Keratinocyte (primary cell): ENCODE measurements around the gene ERI3. TPM values are rescaled to one million over a fixed set of nuclear protein-coding genes. Genes with fewer than 3 reads are reported as not detected.

Experiments used
- DNase-seq: peaks from one replicate; pipeline ENCODE4 v3.0.0-alpha.2; 2011; ENCODE audit warnings: low read depth, missing footprints, low spot score
- FAIRE-seq: peaks from 2 replicates; lab custom pipeline; 2011; peaks lifted over from hg19 to GRCh38; lab: Jason Lieb, UNC
- H2AFZ ChIP-seq: 2 replicates; pipeline ENCODE4 v1.6.0; 2012; ENCODE audit warnings: low read length, control low read depth, inconsistent platforms; ENCODE audit not compliant: control insufficient read depth
- H3K27ac ChIP-seq: 2 replicates; pipeline ENCODE4 v1.5.1; 2011; ENCODE audit warnings: low read length; ENCODE audit not compliant: control insufficient read depth, insufficient read depth
- H3K27me3 ChIP-seq: 3 replicates; pipeline ENCODE4 v1.6.0; 2011; ENCODE audit warnings: low read length; ENCODE audit not compliant: control insufficient read depth, insufficient read depth; ENCODE audit errors: extremely low read depth
- H3K36me3 ChIP-seq, 2 experiments: 2 replicates in 1 of 2; 3 replicates in 1 of 2; pipeline ENCODE4 v1.5.1; 2011; ENCODE audit warnings: low read length in 2 of 2, mild to moderate bottlenecking in 1 of 2; ENCODE audit not compliant: control insufficient read depth in 2 of 2, insufficient read depth in 2 of 2; ENCODE audit errors: extremely low read depth in 1 of 2
- H3K4me1 ChIP-seq: 3 replicates; pipeline ENCODE4 v1.5.1; 2011; ENCODE audit warnings: low read length; ENCODE audit not compliant: control insufficient read depth, insufficient read depth; ENCODE audit errors: extremely low read depth
- H3K4me2 ChIP-seq: 3 replicates; pipeline ENCODE4 v1.6.0; 2011; ENCODE audit warnings: low read depth, low read length; ENCODE audit not compliant: control insufficient read depth, insufficient read depth; ENCODE audit errors: extremely low read depth
- H3K4me3 ChIP-seq, 3 experiments: fragments of 200-600 bp in 1 of 3; sonication (generic) in 1 of 3; 2 replicates in 2 of 3; 3 replicates in 1 of 3; pipeline ENCODE4 v1.5.1; 2011 to 2016; ENCODE audit warnings: low read length in 3 of 3, mild to moderate bottlenecking in 3 of 3, control low read depth in 2 of 3, inconsistent platforms in 1 of 3, low read depth in 1 of 3, mixed read lengths in 1 of 3, mixed run types in 1 of 3, moderate library complexity in 1 of 3; ENCODE audit not compliant: control insufficient read depth in 2 of 3, insufficient read depth in 2 of 3; ENCODE audit errors: extremely low read depth in 1 of 3
- H3K79me2 ChIP-seq: 2 replicates; pipeline ENCODE4 v1.6.0; 2012; ENCODE audit warnings: low read length; ENCODE audit not compliant: control insufficient read depth, insufficient read depth
- H3K9ac ChIP-seq: 3 replicates; pipeline ENCODE4 v1.6.0; 2011; ENCODE audit warnings: low read length; ENCODE audit not compliant: control insufficient read depth, insufficient read depth; ENCODE audit errors: extremely low read depth
- H3K9me1 ChIP-seq: 3 replicates; pipeline ENCODE4 v1.6.0; 2011; ENCODE audit warnings: low read length; ENCODE audit not compliant: control insufficient read depth, insufficient read depth; ENCODE audit errors: extremely low read depth
- H3K9me3 ChIP-seq: 2 replicates; pipeline ENCODE4 v1.5.1; 2012; ENCODE audit warnings: low read depth, low read length; ENCODE audit not compliant: control insufficient read depth
- H4K20me1 ChIP-seq: 3 replicates; pipeline ENCODE4 v1.6.0; 2011; ENCODE audit warnings: low read length; ENCODE audit not compliant: control insufficient read depth, insufficient read depth; ENCODE audit errors: extremely low read depth
- EZH2 ChIP-seq: IDR thresholded peaks from one replicate; pipeline ENCODE4 v1.6.1; 2012; ENCODE audit warnings: inconsistent platforms, mild to moderate bottlenecking, low read length, moderate library complexity
- dilution Hi-C: fragments of 300-500 bp; cut with MboI; formaldehyde crosslinking; loops from one replicate; pipeline ENCODE4 v1.7.0; 2020; ENCODE audit warnings: low sequenced_read_pairs; ENCODE audit not compliant: extremely low pct_ligation_motif_present
- polyA plus RNA-seq, 5 experiments: library from polyadenylated mRNA; depleted of rRNA in 3 of 5; stranded (reverse) in 3 of 5; stranded (forward) in 1 of 5; unstranded in 1 of 5; fragments of >200 nt; gene quantifications; 1 replicate in 1 of 5; 2 replicates in 3 of 5; 3 replicates in 1 of 5; pipeline versions ENCODE4 v1.2.1 to v1.2.3, GENCODE V29; 2011 to 2012; ENCODE audit warnings: missing spikeins in 2 of 5, low read depth in 1 of 5, low replicate concordance in 1 of 5
- TF ChIP-seq, protein P1 (sequence below), 3 experiments: IDR thresholded peaks in 1 of 3; conservative IDR thresholded peaks in 1 of 3; optimal IDR thresholded peaks in 1 of 3; 2 replicates in 2 of 3; 3 replicates in 1 of 3; pipeline versions ENCODE3 to v1.5.1; 2011; ENCODE audit warnings: low read length in 3 of 3, mild to moderate bottlenecking in 3 of 3, moderate library complexity in 2 of 3, control low read depth in 1 of 3, inconsistent platforms in 1 of 3; ENCODE audit not compliant: insufficient read depth in 2 of 3; ENCODE audit errors: extremely low read depth in 1 of 3

Gene ERI3
- polyA plus RNA-seq, 1 donor (not counting 4 experiments of a cell fraction or from before 2014, with no cell fraction given): 43.7 TPM

GRCh38 chr1:44270686-44271628, 84.1 kb downstream of the ERI3 start:
- no peaks in the 10 kb centered on the region for H4K20me1 ChIP-seq
- no peak for FAIRE-seq
- dilution Hi-C loops: no loop called here

DNA sequence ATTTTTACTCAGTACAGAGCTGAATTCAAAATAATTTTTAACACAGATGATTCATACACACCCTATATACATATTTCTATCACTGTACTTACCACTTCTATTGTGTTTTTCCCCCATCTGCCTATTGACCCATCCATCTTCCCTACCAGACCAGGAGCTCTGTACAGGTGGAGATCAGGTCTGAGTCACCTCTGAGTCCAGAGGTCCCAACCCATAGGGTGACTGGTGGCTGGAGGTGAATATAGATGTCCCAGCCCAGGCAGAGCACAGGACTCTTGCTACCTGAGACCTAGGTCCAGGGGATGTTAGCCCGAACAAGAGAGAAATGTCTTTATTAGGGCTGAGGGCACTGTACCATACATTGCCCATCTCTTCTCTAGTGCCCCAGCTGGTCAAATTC, 87.0 kb downstream of the ERI3 start:
- Histone ChIP-seq H3K4me2 (no peak overlapping the region), H3K9me3 (no peaks in the 10 kb centered on the region), H3K4me1 (no peaks in the 10 kb centered on the region), H2AFZ (no peak overlapping the region), H4K20me1 (no peaks in the 10 kb centered on the region), H3K9me1 (no peaks in the 10 kb centered on the region), H3K36me3 (peaks cover 0 to under 1% of the 10 kb centered on the region in 2 experiments), H3K27ac (no peak overlapping the region), H3K27me3 (no peaks in the 10 kb centered on the region), H3K9ac (no peak overlapping the region), H3K79me2 (no peaks in the 10 kb centered on the region), H3K4me3 (no peak overlapping the region)
- DNase-seq (no peak), FAIRE-seq (no peak)
- dilution Hi-C loops: no loop called here
- TF ChIP-seq, protein P1, sequence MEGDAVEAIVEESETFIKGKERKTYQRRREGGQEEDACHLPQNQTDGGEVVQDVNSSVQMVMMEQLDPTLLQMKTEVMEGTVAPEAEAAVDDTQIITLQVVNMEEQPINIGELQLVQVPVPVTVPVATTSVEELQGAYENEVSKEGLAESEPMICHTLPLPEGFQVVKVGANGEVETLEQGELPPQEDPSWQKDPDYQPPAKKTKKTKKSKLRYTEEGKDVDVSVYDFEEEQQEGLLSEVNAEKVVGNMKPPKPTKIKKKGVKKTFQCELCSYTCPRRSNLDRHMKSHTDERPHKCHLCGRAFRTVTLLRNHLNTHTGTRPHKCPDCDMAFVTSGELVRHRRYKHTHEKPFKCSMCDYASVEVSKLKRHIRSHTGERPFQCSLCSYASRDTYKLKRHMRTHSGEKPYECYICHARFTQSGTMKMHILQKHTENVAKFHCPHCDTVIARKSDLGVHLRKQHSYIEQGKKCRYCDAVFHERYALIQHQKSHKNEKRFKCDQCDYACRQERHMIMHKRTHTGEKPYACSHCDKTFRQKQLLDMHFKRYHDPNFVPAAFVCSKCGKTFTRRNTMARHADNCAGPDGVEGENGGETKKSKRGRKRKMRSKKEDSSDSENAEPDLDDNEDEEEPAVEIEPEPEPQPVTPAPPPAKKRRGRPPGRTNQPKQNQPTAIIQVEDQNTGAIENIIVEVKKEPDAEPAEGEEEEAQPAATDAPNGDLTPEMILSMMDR (optimal IDR thresholded peaks at IDR 0.05 in 1 of 3, IDR thresholded peaks at IDR 0.05 in 1 of 3, conservative IDR thresholded peaks at IDR 0.05 in 1 of 3; ENCODE audit: extremely low read depth in 1 of 3, insufficient read depth in 2 of 3, low read length in 3 of 3): no peak
- TF ChIP-seq EZH2: no peak

More at GRCh38 chr1:44270686-44271628, 84.1 kb downstream of the ERI3 start:
- H3K79me2 ChIP-seq: no peaks in the 10 kb centered on the region
- TF ChIP-seq, protein P1 (optimal IDR thresholded peaks at IDR 0.05 in 1 of 3, IDR thresholded peaks at IDR 0.05 in 1 of 3, conservative IDR thresholded peaks at IDR 0.05 in 1 of 3; ENCODE audit: extremely low read depth in 1 of 3, insufficient read depth in 2 of 3, low read length in 3 of 3): no peak
- TF ChIP-seq EZH2: no peak
- no peak overlapping the region for H3K4me3 ChIP-seq
- H3K9me3 ChIP-seq: no peaks in the 10 kb centered on the region
- peaks cover 0 to 2% of the 10 kb centered on the region in 2 experiments for H3K36me3 ChIP-seq
- no peak overlapping the region for H3K27ac ChIP-seq
- H3K27me3 ChIP-seq: no peaks in the 10 kb centered on the region
- H2AFZ ChIP-seq: no peak overlapping the region
- H3K4me1 ChIP-seq: peaks cover 11% of the 10 kb centered on the region
- no peak for DNase-seq
- H3K9ac ChIP-seq: no peak overlapping the region
- H3K9me1 ChIP-seq: no peaks in the 10 kb centered on the region
- no peak overlapping the region for H3K4me2 ChIP-seq
